Right lobe of liver (tissue), 6 donors: ENCODE measurements around the gene POLR1A. TPM values are rescaled to one million over a fixed set of nuclear protein-coding genes. Genes with fewer than 3 reads are reported as not detected.

ENCODE experiments used
- ATAC-seq, 4 donors: fragments of 200-7000 bp; cut with Tn5 transposase; one replicate each; pipeline ENCODE4 v1.9.1; 2020; ENCODE audit warnings: mild to moderate bottlenecking in 4 of 4, moderate library complexity in 4 of 4
- DNase-seq, 3 donors: peaks; one replicate each; pipeline ENCODE4 v3.0.0-alpha.2; 2020
- H3K27ac ChIP-seq, 3 donors: fragments of 200-600 bp; one replicate each; pipeline ENCODE4 v1.8.0; 2022
- H3K27me3 ChIP-seq, 2 donors: fragments of 200-600 bp; one replicate each; pipeline ENCODE4 v1.8.0; 2022
- H3K36me3 ChIP-seq, 4 donors: fragments of 200-600 bp; sonication (generic) in 1 of 4; one replicate each; pipeline versions ENCODE4 v1.5.1 to v1.8.0; 2017 to 2022; ENCODE audit warnings: control low read depth in 1 of 4
- H3K4me1 ChIP-seq, 4 donors: fragments of 200-600 bp; sonication (generic) in 1 of 4; one replicate each; pipeline versions ENCODE4 v1.5.1 to v1.8.0; 2017 to 2022; ENCODE audit warnings: control low read depth in 1 of 4
- H3K4me3 ChIP-seq, 3 donors: fragments of 200-600 bp; one replicate each; pipeline ENCODE4 v1.8.0; 2022
- H3K9me3 ChIP-seq, 4 donors: fragments of 200-600 bp; sonication (generic) in 1 of 4; one replicate each; pipeline versions ENCODE4 v1.5.1 to v1.8.0; 2017 to 2022; ENCODE audit warnings: control low read depth in 1 of 4
- POLR2A ChIP-seq: fragments of 450-650 bp; IDR thresholded peaks from one replicate; pipeline ENCODE4 v1.6.1; 2017; ENCODE audit warnings: antibody characterized with exemption, mild to moderate bottlenecking
- WGBS: methylation state at CpG from one replicate; pipeline ENCODE4 v1.1.6; 2018; ENCODE audit warnings: low coverage, low lambda C conversion rate; ENCODE audit not compliant: insufficient coverage; ENCODE audit errors: missing lambda C conversion rate; 5-methylcytosine and 5-hydroxymethylcytosine counted together
- intact Hi-C, 2 donors: fragments of 100-400 bp; cut with DNase I; formaldehyde crosslinking; loops; one replicate each; pipeline versions ENCODE4 v1.11.2 to v1.14.1; 2022
- total RNA-seq, 6 experiments: library from RNA; depleted of rRNA in 2 of 6; stranded (reverse); fragments of >200 nt in 2 of 6; fragmentation: NEBNext Ultra II Directional in 3 of 6; extraction: Animal tissue kit (Norgen Biotek cat#: 25700) in 3 of 6; gene quantifications; one replicate each; pipeline versions ENCODE4 v1.1.0 to v1.2.4, GENCODE V29; 2016 to 2023
- TF ChIP-seq, protein P1 (sequence below), 4 donors: fragments of 200-600 bp in 3 of 4; fragments of 450-650 bp in 1 of 4; IDR thresholded peaks; one replicate each; pipeline versions ENCODE4 v1.5.1 to v1.8.0; 2016 to 2022; ENCODE audit warnings: antibody characterized with exemption in 4 of 4, mild to moderate bottlenecking in 2 of 4
- donor health status: DM: no; HTN: yes; CAD: no.
- donor health status: DM: no; HTN: no; CAD: no.
- donor health status: DM: no; HTN: no; CAD: no.
- donor health status: DM: no; HTN: yes; CAD: no.
- donor health status: DM: no; HTN: yes; CAD: no.

The POLR1A gene
- total RNA-seq, 6 experiments from 2014 or later, result 12.5 to 19.7 (median 14.4) TPM

DNA sequence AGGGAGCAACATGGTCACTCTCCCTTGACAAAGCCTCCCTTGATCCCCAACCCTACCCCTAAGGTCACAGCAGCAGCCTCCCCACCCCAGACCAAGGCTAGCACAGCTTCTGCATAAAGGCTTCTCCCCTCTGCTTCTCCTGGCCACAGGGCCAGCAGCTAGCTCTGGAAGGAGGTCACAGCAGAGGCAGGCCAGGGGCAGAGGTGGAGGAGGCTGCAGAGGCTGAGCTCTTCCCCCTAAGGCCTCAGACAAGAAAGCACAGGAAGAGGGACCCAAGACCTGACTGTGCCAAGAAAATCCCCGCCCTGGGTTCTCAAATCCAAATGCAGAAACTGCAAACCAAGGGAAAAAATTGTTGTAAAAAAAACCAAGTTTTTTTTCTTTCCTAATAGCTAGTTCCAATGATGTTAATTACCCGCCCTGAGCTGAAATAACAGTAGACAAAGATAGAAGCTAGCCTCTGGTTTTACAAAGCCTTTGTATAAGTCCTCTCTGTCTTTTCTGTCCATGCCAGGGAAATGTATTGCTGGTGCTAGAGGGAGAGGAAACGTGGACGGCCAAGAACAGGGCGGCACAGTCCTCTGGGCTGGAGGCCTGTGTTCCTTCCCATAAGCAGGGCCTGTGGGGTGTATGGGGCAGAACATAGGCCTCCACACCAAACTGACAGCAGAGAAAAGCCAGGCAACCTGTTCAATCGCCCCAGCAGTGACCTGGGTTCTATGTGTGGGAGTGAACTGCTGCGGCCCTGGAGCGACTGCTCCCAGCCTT is 79.5 kb downstream of the POLR1A start:
- ATAC-seq (peak in 2 of 4 donors; percentile 4 to 6), DNase-seq (peak in 2 of 3 donors; percentile 8 to 39)
- no peak for TF ChIP-seq POLR2A
- TF ChIP-seq, protein P1, sequence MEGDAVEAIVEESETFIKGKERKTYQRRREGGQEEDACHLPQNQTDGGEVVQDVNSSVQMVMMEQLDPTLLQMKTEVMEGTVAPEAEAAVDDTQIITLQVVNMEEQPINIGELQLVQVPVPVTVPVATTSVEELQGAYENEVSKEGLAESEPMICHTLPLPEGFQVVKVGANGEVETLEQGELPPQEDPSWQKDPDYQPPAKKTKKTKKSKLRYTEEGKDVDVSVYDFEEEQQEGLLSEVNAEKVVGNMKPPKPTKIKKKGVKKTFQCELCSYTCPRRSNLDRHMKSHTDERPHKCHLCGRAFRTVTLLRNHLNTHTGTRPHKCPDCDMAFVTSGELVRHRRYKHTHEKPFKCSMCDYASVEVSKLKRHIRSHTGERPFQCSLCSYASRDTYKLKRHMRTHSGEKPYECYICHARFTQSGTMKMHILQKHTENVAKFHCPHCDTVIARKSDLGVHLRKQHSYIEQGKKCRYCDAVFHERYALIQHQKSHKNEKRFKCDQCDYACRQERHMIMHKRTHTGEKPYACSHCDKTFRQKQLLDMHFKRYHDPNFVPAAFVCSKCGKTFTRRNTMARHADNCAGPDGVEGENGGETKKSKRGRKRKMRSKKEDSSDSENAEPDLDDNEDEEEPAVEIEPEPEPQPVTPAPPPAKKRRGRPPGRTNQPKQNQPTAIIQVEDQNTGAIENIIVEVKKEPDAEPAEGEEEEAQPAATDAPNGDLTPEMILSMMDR (IDR thresholded peaks at IDR 0.05), result no peak
- no peaks in the 10 kb centered on the region for H3K27me3 ChIP-seq
- H3K36me3 ChIP-seq, result peaks cover 0 to 33% (median 16%) of the 10 kb centered on the region in 4 donors
- intact Hi-C loops, result no loop called here
- WGBS, result 81% methylated on average over 2 of the region's 8 CpGs
- no peaks in the 10 kb centered on the region for H3K9me3 ChIP-seq
- H3K4me3 ChIP-seq, result no peak overlapping the region
- no peaks in the 10 kb centered on the region for H3K4me1 ChIP-seq
- H3K27ac ChIP-seq, result no peak overlapping the region

GRCh38 chr2:86025229-86025820 is 80.4 kb downstream of the POLR1A start:
- no peak for ATAC-seq
- Histone ChIP-seq H3K27me3 (no peaks in the 10 kb centered on the region), H3K36me3 (peaks cover 0 to 27% (median 12%) of the 10 kb centered on the region in 4 donors), H3K4me1 (no peaks in the 10 kb centered on the region), H3K27ac (no peak overlapping the region), H3K4me3 (no peak overlapping the region), H3K9me3 (no peaks in the 10 kb centered on the region)
- TF ChIP-seq POLR2A, result no peak
- TF ChIP-seq, protein P1 (IDR thresholded peaks at IDR 0.05), result peak in 1 of 4 donors; percentile 6
- WGBS, result 100% methylated on average over 3 of the region's 7 CpGs
- DNase-seq, result peak in 1 of 3 donors; percentile 48
- intact Hi-C loops, result no loop called here

DNA sequence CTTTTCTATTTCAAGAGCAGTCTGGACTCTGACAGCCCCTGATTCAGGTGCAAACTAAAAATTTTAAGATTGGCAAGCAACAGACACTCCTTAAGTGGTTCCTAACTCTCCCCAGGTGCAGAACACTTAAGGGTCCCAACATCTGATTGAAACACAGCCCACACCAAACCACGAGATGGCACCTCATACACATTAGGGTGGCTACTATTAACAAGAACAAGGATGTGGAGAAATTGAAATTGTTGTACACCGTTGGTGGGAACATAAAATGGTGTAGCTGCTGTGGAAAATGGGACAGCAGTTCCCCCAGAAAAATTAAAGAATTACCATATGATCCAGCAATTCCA is 82.3 kb downstream of the POLR1A start:
- no peak for DNase-seq
- H3K36me3 ChIP-seq, result peaks cover 0 to 19% (median 7%) of the 10 kb centered on the region in 4 donors
- 95% methylated on average over 2 of the region's 2 CpGs for WGBS
- TF ChIP-seq, protein P1 (IDR thresholded peaks at IDR 0.05), result no peak
- TF ChIP-seq POLR2A, result no peak
- no peaks in the 10 kb centered on the region for H3K9me3 ChIP-seq
- H3K4me1 ChIP-seq, result no peaks in the 10 kb centered on the region
- intact Hi-C loops, result no loop called here
- no peaks in the 10 kb centered on the region for H3K27me3 ChIP-seq
- no peak overlapping the region for H3K27ac ChIP-seq
- H3K4me3 ChIP-seq, result no peak overlapping the region
- no peak for ATAC-seq

DNA sequence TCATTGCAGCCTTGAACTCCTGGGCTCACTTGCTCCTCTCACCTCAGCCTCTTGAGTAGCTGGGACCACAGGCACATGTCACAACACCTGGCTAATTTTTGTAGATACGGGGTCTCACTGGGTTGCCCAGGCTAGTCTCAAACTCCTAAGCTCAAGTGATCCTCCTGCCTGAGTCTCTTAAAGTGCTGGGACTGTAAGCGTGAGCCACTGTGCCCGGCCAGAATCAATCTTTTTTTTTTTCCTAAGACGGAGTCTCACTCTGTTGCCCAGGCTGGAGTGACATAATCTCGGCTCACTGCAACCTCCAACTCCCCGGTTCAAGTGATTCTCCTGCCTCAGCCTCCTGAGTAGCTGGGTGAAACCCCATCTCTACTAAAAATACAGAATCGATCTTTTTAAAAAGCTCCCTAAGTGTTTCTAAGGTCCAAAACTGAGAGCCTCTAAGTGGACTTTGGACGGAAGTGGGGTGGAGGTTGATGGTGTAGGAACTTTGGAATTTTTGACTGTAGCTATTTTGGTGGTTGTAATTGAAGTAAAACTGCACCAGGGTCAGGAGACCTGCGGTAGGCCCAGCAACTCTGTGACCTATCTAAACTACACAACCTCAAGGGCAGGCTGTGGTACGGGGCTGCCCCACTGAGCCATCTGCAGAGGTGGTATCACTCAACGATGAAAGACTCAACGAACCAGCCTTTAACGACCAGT is 82.9 kb downstream of the POLR1A start:
- Histone ChIP-seq H3K27ac (no peak overlapping the region), H3K36me3 (peaks cover 0 to 14% (median 5%) of the 10 kb centered on the region in 4 donors), H3K4me1 (no peaks in the 10 kb centered on the region), H3K27me3 (no peaks in the 10 kb centered on the region), H3K4me3 (no peak overlapping the region), H3K9me3 (no peaks in the 10 kb centered on the region)
- DNase-seq (peak in 1 of 3 donors; percentile 21), ATAC-seq (no peak)
- intact Hi-C loops, result no loop called here
- WGBS, result 80% methylated on average over 12 of the region's 13 CpGs
- TF ChIP-seq POLR2A, result no peak
- TF ChIP-seq, protein P1 (IDR thresholded peaks at IDR 0.05), result no peak
